ENCODE data around the gene KIF13A.

KIF13A gene

DNA sequence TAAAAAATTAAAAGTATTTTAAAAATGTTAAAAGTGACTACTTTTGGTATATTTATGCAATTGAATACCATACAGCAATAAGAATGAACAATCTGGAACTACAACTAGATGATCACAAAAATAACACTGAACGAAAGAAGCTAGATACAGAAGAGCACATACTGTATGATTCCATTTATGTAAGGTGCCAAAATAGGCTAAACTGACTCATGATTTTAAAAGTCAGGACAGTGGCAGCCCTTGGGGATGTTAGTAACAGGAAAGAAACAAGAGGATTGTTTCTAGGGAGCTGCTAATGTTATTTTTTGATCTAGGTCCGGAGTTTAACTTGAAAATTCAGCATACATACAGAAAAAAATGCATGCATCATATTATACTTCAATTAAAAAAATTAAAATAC is 42.3 kb downstream of the KIF13A start:
- no peak overlapping the region for H3K27ac ChIP-seq (ENCODE audit: low read length)
- H3K4me3 ChIP-seq (ENCODE audit: low read length) = no peak overlapping the region
- no peaks in the 10 kb centered on the region for H3K36me3 ChIP-seq (ENCODE audit: control insufficient read depth, low read depth, low read length)
- H3K27me3 ChIP-seq (ENCODE audit: control insufficient read depth, insufficient read depth, low read length) = no peaks in the 10 kb centered on the region
- H3K9ac ChIP-seq (ENCODE audit: low read length) = no peak overlapping the region
- H3K9me3 ChIP-seq (ENCODE audit: control insufficient read depth, low read depth, low read length) = no peaks in the 10 kb centered on the region
- H3K4me1 ChIP-seq (ENCODE audit: control insufficient read depth, low read depth, low read length) = peaks cover 19% of the 10 kb centered on the region

- H3K9ac ChIP-seq (ENCODE audit: low read length) = no peak overlapping the region
These were observed 46.1 kb downstream of the KIF13A start for GRCh38 chr6:17941318-17941717.

DNA sequence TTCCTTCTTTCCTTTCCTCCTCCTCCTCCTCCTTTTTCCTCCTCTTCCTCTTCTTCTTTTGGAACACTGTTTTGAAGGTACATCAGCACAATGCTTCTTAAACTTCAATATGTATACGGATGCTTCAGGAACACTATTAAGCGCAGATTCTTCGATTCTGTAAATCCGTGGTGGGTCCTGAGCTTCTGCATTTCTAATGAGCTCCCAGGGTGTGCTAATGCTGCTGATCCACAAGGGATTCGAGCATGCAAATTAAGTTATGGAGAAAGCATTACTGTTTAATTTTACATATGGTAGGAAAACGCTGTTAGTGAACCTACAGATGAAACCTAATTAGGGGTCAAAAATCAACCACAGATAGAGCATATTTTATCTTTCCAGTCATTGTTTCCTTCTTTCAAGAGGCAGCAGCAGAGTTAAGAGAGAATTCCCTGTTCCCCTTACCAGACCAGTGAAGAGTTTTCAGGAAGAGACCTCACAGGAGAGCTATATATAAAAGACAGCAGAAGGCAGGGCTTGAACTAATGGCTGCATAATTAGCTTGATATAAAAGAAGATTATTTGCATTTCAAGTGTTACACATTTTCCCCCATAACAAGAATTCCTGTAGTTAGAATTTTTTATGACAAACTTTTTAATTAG is 47.2 kb downstream of the KIF13A start:
- peak overlapping the region; percentile 64 for H3K27ac ChIP-seq (ENCODE audit: low read length)
- no peaks in the 10 kb centered on the region for H3K27me3 ChIP-seq (ENCODE audit: control insufficient read depth, insufficient read depth, low read length)
- no peaks in the 10 kb centered on the region for H3K9me3 ChIP-seq (ENCODE audit: control insufficient read depth, low read depth, low read length)
- H3K4me3 ChIP-seq (ENCODE audit: low read length) = peak overlapping the region; percentile 61
- H3K36me3 ChIP-seq (ENCODE audit: control insufficient read depth, low read depth, low read length) = no peaks in the 10 kb centered on the region
- peak overlapping the region; percentile 52 for H3K9ac ChIP-seq (ENCODE audit: low read length)
- peaks cover 26% of the 10 kb centered on the region for H3K4me1 ChIP-seq (ENCODE audit: control insufficient read depth, low read depth, low read length)

More at GRCh38 chr6:17941318-17941717, 46.1 kb downstream of the KIF13A start:
- Histone ChIP-seq H3K4me1 (ENCODE audit: control insufficient read depth, low read depth, low read length) (peaks cover 24% of the 10 kb centered on the region), H3K27ac (ENCODE audit: low read length) (no peak overlapping the region), H3K9me3 (ENCODE audit: control insufficient read depth, low read depth, low read length) (no peaks in the 10 kb centered on the region), H3K27me3 (ENCODE audit: control insufficient read depth, insufficient read depth, low read length) (no peaks in the 10 kb centered on the region), H3K36me3 (ENCODE audit: control insufficient read depth, low read depth, low read length) (no peaks in the 10 kb centered on the region), H3K4me3 (ENCODE audit: low read length) (no peak overlapping the region)

GRCh38 chr6:17938901-17939300 is 48.5 kb downstream of the KIF13A start:
- Histone ChIP-seq H3K9me3 (ENCODE audit: control insufficient read depth, low read depth, low read length) (no peaks in the 10 kb centered on the region), H3K36me3 (ENCODE audit: control insufficient read depth, low read depth, low read length) (no peaks in the 10 kb centered on the region), H3K4me3 (ENCODE audit: low read length) (peak overlapping the region; percentile 61), H3K4me1 (ENCODE audit: control insufficient read depth, low read depth, low read length) (peaks cover 31% of the 10 kb centered on the region), H3K27ac (ENCODE audit: low read length) (peak overlapping the region; percentile 24), H3K27me3 (ENCODE audit: control insufficient read depth, insufficient read depth, low read length) (no peaks in the 10 kb centered on the region), H3K9ac (ENCODE audit: low read length) (no peak overlapping the region)

DNA sequence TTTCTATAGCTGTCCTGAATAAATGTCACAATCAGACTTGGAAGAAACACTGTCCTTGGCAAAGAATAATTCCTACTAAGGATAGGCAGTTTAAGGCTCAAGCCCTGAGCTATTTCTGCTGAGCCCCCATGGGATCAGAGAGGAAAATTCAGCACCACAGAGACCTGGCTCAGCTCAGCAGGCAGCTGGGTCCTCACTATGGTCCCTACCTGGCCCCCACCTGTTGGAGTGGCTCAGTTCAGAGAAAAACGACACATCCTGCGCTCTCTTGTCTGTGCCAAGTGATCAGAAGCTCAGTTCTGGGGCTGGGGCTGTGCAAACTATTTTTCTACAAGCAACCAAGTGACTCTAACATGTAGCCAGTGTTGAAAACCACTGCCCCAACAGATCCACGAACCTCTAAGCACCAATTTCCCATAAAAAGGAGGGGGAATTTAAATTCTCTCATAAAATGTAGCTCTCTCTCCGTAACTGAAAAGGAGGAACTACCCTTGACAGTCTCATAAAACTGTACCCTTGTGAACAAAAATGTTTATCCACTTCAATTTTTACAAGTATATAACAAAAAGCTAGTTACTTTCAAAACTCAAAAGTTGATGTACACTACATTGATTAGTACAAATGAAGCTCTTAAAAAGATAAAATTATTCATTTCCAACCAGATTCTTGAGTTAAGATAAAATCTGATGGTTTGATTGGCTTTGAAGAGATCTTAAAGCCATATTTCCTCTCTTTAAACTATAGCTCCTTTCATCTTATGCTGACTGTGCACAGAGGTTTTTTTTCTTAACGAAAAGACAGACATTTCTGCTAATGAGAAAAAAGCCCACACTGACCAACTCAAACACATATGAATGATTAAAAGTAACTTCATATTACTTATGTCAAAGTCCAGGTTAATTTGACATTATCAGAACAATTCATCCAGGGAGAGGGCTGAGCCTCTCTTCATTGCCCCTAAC is 52.0 kb downstream of the KIF13A start:
- Histone ChIP-seq H3K9me3 (ENCODE audit: control insufficient read depth, low read depth, low read length) (no peaks in the 10 kb centered on the region), H3K36me3 (ENCODE audit: control insufficient read depth, low read depth, low read length) (no peaks in the 10 kb centered on the region), H3K4me3 (ENCODE audit: low read length) (no peak overlapping the region), H3K9ac (ENCODE audit: low read length) (no peak overlapping the region), H3K27me3 (ENCODE audit: control insufficient read depth, insufficient read depth, low read length) (no peaks in the 10 kb centered on the region), H3K27ac (ENCODE audit: low read length) (no peak overlapping the region), H3K4me1 (ENCODE audit: control insufficient read depth, low read depth, low read length) (peaks cover 44% of the 10 kb centered on the region)

GRCh38 chr6:17933716-17934115 is 53.7 kb downstream of the KIF13A start:
- Histone ChIP-seq H3K9ac (ENCODE audit: low read length) (no peak overlapping the region), H3K27me3 (ENCODE audit: control insufficient read depth, insufficient read depth, low read length) (no peaks in the 10 kb centered on the region), H3K36me3 (ENCODE audit: control insufficient read depth, low read depth, low read length) (no peaks in the 10 kb centered on the region), H3K4me3 (ENCODE audit: low read length) (no peak overlapping the region), H3K9me3 (ENCODE audit: control insufficient read depth, low read depth, low read length) (no peaks in the 10 kb centered on the region), H3K27ac (ENCODE audit: low read length) (no peak overlapping the region), H3K4me1 (ENCODE audit: control insufficient read depth, low read depth, low read length) (peaks cover 34% of the 10 kb centered on the region)

DNA sequence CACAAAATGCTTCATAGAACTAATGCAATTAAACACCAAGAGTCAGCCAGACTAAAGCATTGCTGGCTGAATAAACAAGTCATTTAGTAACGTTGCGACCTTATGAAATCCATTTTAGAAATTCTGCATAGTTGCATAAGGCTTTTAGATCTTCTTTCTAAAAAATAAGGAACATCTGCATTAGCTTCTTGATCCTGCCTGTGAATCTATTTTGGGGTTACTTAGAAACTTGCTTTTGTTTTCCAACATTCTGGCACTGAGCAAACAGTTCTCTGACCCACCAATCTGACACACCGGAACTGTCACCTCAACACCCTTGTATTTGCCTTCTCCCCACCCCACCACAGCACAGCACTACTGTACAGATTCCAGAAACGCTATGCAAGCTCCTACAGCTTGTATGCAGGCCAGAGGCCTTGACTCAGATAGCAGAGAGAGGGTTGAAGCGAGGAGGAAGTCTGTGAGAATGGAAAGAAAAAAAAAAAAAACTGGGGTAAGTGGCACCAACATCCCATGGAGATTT is 55.0 kb downstream of the KIF13A start:
- H3K36me3 ChIP-seq (ENCODE audit: control insufficient read depth, low read depth, low read length) = no peaks in the 10 kb centered on the region

GRCh38 chr6:17931227-17931626 is 56.2 kb downstream of the KIF13A start:
- Histone ChIP-seq H3K9ac (ENCODE audit: low read length) (no peak overlapping the region), H3K27me3 (ENCODE audit: control insufficient read depth, insufficient read depth, low read length) (no peaks in the 10 kb centered on the region), H3K4me1 (ENCODE audit: control insufficient read depth, low read depth, low read length) (peaks cover 30% of the 10 kb centered on the region), H3K9me3 (ENCODE audit: control insufficient read depth, low read depth, low read length) (no peaks in the 10 kb centered on the region), H3K4me3 (ENCODE audit: low read length) (no peak overlapping the region), H3K27ac (ENCODE audit: low read length) (no peak overlapping the region), H3K36me3 (ENCODE audit: control insufficient read depth, low read depth, low read length) (no peaks in the 10 kb centered on the region)

More for the DNA sequence above, 55.0 kb downstream of the KIF13A start:
- H3K9ac ChIP-seq (ENCODE audit: low read length) = no peak overlapping the region
- no peak overlapping the region for H3K4me3 ChIP-seq (ENCODE audit: low read length)
- no peaks in the 10 kb centered on the region for H3K27me3 ChIP-seq (ENCODE audit: control insufficient read depth, insufficient read depth, low read length)
- no peaks in the 10 kb centered on the region for H3K9me3 ChIP-seq (ENCODE audit: control insufficient read depth, low read depth, low read length)
- H3K27ac ChIP-seq (ENCODE audit: low read length) = no peak overlapping the region
- H3K4me1 ChIP-seq (ENCODE audit: control insufficient read depth, low read depth, low read length) = peaks cover 30% of the 10 kb centered on the region

DNA sequence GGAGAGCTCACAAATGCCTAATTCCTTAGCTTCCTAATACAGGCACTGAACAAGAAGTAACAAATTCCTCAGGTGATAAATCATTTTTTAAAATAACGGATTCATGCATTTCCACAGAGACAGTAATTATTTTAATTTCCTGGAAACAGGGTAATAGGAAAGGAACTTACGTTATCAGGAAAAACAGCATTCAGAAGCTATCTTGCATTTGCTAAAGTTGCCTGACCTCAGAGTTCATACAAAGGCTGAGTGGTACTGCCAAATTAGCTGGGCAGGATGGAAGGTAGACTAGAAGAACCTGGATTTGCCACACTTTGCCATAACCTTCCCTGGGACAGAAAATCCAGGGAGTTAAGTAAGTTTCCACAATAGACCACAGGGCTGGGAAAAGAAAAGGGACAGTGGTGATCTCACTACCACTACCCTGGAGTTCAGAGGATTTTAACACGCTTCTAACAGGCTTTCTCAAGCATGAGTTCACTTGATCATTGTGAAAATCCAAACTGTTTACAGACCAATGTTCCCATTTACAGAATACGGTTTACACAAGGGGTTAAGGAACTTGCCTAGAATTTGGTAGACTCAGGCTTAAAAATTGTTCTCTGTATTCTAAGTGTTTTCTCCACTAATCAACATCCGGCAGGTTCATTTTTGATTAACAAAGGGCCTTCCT is 57.0 kb downstream of the KIF13A start:
- Histone ChIP-seq H3K9ac (ENCODE audit: low read length) (no peak overlapping the region), H3K27ac (ENCODE audit: low read length) (no peak overlapping the region), H3K27me3 (ENCODE audit: control insufficient read depth, insufficient read depth, low read length) (no peaks in the 10 kb centered on the region), H3K4me1 (ENCODE audit: control insufficient read depth, low read depth, low read length) (peaks cover 33% of the 10 kb centered on the region), H3K36me3 (ENCODE audit: control insufficient read depth, low read depth, low read length) (no peaks in the 10 kb centered on the region), H3K4me3 (ENCODE audit: low read length) (no peak overlapping the region), H3K9me3 (ENCODE audit: control insufficient read depth, low read depth, low read length) (no peaks in the 10 kb centered on the region)

DNA sequence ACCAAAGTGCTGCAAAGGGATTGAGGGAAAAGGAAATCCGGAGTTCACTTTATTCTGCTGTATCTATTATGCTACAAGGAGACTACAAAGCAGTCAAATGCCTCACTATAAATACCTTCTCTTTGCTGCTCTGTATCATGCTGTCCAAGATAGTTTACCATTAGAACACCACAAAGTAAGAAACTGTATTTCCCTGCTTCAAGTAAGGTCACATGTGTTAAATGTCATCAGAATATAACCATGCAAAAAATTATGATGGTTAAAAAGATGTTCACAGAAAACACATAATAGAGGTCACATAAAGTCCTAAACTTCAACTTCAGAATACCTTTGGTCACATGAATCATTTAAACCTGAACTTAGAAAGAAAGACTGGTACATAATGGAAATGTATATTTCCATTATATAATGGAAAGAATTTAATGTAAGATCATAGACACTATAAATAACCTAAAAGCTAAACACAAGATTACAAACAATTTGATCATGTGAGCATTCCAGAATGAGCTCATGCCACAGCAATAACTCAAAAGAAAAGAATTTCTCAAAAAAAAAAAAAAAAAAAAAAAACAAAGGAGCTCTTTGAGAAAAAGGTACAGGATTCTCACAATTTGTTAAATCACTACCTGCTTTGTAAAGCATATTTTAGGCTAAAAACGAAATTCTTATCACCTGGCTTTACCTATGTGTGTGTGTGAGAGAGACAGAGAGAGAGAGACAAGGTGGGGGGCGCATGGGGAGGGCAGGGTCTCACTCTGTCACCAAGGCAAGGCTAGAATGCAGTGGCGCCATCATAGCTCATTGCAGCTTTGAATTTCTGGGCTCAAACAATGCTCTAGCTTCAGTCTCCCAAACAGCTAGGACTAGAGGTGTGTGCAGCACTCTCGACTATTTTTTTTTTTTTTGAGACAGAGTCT is 58.7 kb downstream of the KIF13A start:
- Histone ChIP-seq H3K27me3 (ENCODE audit: control insufficient read depth, insufficient read depth, low read length) (no peaks in the 10 kb centered on the region), H3K27ac (ENCODE audit: low read length) (no peak overlapping the region), H3K9me3 (ENCODE audit: control insufficient read depth, low read depth, low read length) (no peaks in the 10 kb centered on the region), H3K36me3 (ENCODE audit: control insufficient read depth, low read depth, low read length) (no peaks in the 10 kb centered on the region), H3K4me3 (ENCODE audit: low read length) (no peak overlapping the region), H3K9ac (ENCODE audit: low read length) (no peak overlapping the region), H3K4me1 (ENCODE audit: control insufficient read depth, low read depth, low read length) (peaks cover 32% of the 10 kb centered on the region)

Data from iPS-18a (cell line).